ENCODE data around the gene C10orf90.
A peak's percentile ranks its signal among the peaks of the same experiment; 100 is the strongest.

Gene C10orf90

GRCh38 chr10:126599949-126600682 lies 70.4 kb downstream of the C10orf90 start:
- H3K27ac ChIP-seq (ENCODE audit: low read depth, low read length, poor library complexity, severe bottlenecking), result no peak overlapping the region

GRCh38 chr10:126598009-126598408 lies 72.5 kb downstream of the C10orf90 start:
- H3K4me1 ChIP-seq (ENCODE audit: insufficient read depth, low read length, severe bottlenecking), result no peaks in the 10 kb centered on the region
- H4K20me1 ChIP-seq (ENCODE audit: insufficient read depth, low read length), result no peaks in the 10 kb centered on the region
- no peaks in the 10 kb centered on the region for H3K9me2 ChIP-seq (ENCODE audit: low read depth, low read length)
- H3K36me3 ChIP-seq (ENCODE audit: insufficient read depth, low read length), result no peaks in the 10 kb centered on the region
- no peak overlapping the region for H3K27ac ChIP-seq (ENCODE audit: low read depth, low read length, poor library complexity, severe bottlenecking)
- no peak overlapping the region for H3K9ac ChIP-seq (ENCODE audit: low read length)
- H2AFZ ChIP-seq (ENCODE audit: low read length), result no peak overlapping the region
- H3K27me3 ChIP-seq (ENCODE audit: insufficient read depth, low read length), result no peaks in the 10 kb centered on the region
- no peaks in the 10 kb centered on the region for H3F3A ChIP-seq (ENCODE audit: insufficient read depth, low read length)
- no peak for TF ChIP-seq EZH2 (IDR thresholded peaks at IDR 0.05; ENCODE audit: borderline replicate concordance, low read length)
- TF ChIP-seq, protein P1, sequence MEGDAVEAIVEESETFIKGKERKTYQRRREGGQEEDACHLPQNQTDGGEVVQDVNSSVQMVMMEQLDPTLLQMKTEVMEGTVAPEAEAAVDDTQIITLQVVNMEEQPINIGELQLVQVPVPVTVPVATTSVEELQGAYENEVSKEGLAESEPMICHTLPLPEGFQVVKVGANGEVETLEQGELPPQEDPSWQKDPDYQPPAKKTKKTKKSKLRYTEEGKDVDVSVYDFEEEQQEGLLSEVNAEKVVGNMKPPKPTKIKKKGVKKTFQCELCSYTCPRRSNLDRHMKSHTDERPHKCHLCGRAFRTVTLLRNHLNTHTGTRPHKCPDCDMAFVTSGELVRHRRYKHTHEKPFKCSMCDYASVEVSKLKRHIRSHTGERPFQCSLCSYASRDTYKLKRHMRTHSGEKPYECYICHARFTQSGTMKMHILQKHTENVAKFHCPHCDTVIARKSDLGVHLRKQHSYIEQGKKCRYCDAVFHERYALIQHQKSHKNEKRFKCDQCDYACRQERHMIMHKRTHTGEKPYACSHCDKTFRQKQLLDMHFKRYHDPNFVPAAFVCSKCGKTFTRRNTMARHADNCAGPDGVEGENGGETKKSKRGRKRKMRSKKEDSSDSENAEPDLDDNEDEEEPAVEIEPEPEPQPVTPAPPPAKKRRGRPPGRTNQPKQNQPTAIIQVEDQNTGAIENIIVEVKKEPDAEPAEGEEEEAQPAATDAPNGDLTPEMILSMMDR (IDR thresholded peaks at IDR 0.05; ENCODE audit: low read length), result peak; percentile 63
- no peak overlapping the region for H3K4me3 ChIP-seq (ENCODE audit: low read depth, low read length, poor library complexity, severe bottlenecking)
- no peak overlapping the region for H3K4me2 ChIP-seq (ENCODE audit: low read length)
- no peaks in the 10 kb centered on the region for H3K9me3 ChIP-seq (ENCODE audit: low read length)
- H3K79me2 ChIP-seq (ENCODE audit: insufficient read depth, low read length), result no peaks in the 10 kb centered on the region

More at GRCh38 chr10:126599949-126600682, 70.4 kb downstream of the C10orf90 start:
- no peak for TF ChIP-seq EZH2 (IDR thresholded peaks at IDR 0.05; ENCODE audit: borderline replicate concordance, low read length)
- TF ChIP-seq, protein P1 (IDR thresholded peaks at IDR 0.05; ENCODE audit: low read length), result no peak
- Histone ChIP-seq H3K4me3 (ENCODE audit: low read depth, low read length, poor library complexity, severe bottlenecking) (no peak overlapping the region), H3F3A (ENCODE audit: insufficient read depth, low read length) (no peaks in the 10 kb centered on the region), H3K79me2 (ENCODE audit: insufficient read depth, low read length) (no peaks in the 10 kb centered on the region), H3K9ac (ENCODE audit: low read length) (no peak overlapping the region), H3K4me1 (ENCODE audit: insufficient read depth, low read length, severe bottlenecking) (no peaks in the 10 kb centered on the region), H3K36me3 (ENCODE audit: insufficient read depth, low read length) (no peaks in the 10 kb centered on the region), H3K9me3 (ENCODE audit: low read length) (no peaks in the 10 kb centered on the region), H2AFZ (ENCODE audit: low read length) (no peak overlapping the region), H3K9me2 (ENCODE audit: low read depth, low read length) (no peaks in the 10 kb centered on the region), H3K4me2 (ENCODE audit: low read length) (no peak overlapping the region), H4K20me1 (ENCODE audit: insufficient read depth, low read length) (no peaks in the 10 kb centered on the region), H3K27me3 (ENCODE audit: insufficient read depth, low read length) (no peaks in the 10 kb centered on the region)

GRCh38 chr10:126597211-126597610 lies 73.3 kb downstream of the C10orf90 start:
- H3K27ac ChIP-seq (ENCODE audit: low read depth, low read length, poor library complexity, severe bottlenecking), result no peak overlapping the region
- no peaks in the 10 kb centered on the region for H3K9me3 ChIP-seq (ENCODE audit: low read length)
- H3K9me2 ChIP-seq (ENCODE audit: low read depth, low read length), result no peaks in the 10 kb centered on the region
- H3K9ac ChIP-seq (ENCODE audit: low read length), result no peak overlapping the region
- no peaks in the 10 kb centered on the region for H4K20me1 ChIP-seq (ENCODE audit: insufficient read depth, low read length)
- H3F3A ChIP-seq (ENCODE audit: insufficient read depth, low read length), result no peaks in the 10 kb centered on the region
- H2AFZ ChIP-seq (ENCODE audit: low read length), result no peak overlapping the region
- no peaks in the 10 kb centered on the region for H3K4me1 ChIP-seq (ENCODE audit: insufficient read depth, low read length, severe bottlenecking)
- H3K27me3 ChIP-seq (ENCODE audit: insufficient read depth, low read length), result no peaks in the 10 kb centered on the region
- no peak overlapping the region for H3K4me3 ChIP-seq (ENCODE audit: low read depth, low read length, poor library complexity, severe bottlenecking)
- no peak overlapping the region for H3K4me2 ChIP-seq (ENCODE audit: low read length)
- H3K79me2 ChIP-seq (ENCODE audit: insufficient read depth, low read length), result no peaks in the 10 kb centered on the region
- TF ChIP-seq EZH2 (IDR thresholded peaks at IDR 0.05; ENCODE audit: borderline replicate concordance, low read length), result no peak
- TF ChIP-seq, protein P1 (IDR thresholded peaks at IDR 0.05; ENCODE audit: low read length), result no peak
- H3K36me3 ChIP-seq (ENCODE audit: insufficient read depth, low read length), result no peaks in the 10 kb centered on the region
